RKO (cell line): Measurements from ENCODE around the gene TFEC.
A peak's percentile ranks its signal among the peaks of the same experiment; 100 is the strongest.
"Not testable (repeated sequence)": the region's sequence is repeated elsewhere in the genome, so short reads cannot be mapped to it uniquely, and the experiment has no call there.

Experiments used
- DNase-seq: peaks from one replicate; pipeline ENCODE4 v3.0.0-alpha.2; 2016; ENCODE audit warnings: low spot score

Gene TFEC

GRCh38 chr7:115988401-115988800 is 42.2 kb downstream of the TFEC start:
- no peak for DNase-seq

DNA sequence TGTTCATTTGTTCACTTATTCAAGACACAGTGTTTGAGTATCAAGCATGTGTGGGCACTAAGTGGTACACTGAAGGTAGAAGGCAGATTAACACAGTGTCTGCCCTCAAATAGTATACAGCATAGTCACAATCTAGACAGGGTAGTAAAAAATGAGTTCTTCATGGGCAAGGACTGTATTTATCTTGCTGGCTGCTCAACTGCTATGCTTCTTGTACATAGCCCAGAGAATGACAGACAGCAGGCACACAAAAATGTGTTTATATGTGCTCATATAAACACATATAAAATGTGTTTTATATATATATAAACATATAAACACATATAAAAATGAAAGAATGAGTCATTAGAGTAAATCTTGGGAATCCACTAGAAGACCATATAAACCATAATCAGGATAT is 43.1 kb downstream of the TFEC start:
- no peak for DNase-seq

DNA sequence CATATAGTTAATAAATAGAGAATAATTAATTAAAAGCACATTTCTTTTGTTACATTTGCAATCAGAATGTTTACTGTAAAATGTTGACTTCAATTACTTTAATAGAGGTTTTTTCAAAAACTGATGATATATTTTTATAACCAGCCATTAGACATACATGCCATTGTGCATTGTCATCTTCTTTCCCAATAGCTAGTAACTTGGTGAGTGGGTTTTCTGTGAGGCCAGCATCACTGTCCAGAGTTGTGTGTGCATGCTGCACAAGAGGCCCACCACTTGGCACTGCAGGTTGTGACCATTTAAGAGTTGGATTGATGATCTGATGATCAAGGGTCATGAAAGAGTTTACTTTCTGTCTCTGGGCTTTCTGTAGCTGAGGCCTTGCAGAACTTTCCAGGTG is 46.5 kb downstream of the TFEC start:
- no peak for DNase-seq

DNA sequence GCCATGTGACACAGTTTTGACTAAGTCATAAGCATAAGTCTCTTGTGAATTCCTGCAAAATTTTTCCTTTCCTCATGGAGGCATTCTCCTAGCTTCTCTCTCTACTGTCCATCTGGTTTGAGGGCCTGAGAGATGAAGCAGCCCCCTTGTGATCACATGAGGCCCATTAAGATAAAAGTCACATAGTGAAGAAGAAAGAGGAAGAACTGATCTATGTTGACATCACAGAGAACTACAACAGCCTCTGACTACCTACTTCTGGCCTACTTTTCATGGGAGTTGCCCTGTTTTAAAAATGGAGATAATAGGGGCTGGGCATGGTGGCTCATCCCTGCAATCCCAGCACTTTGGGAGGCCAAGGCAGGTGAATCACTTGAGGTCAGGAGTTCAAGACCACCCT is 50.4 kb downstream of the TFEC start:
- no peak for DNase-seq

DNA sequence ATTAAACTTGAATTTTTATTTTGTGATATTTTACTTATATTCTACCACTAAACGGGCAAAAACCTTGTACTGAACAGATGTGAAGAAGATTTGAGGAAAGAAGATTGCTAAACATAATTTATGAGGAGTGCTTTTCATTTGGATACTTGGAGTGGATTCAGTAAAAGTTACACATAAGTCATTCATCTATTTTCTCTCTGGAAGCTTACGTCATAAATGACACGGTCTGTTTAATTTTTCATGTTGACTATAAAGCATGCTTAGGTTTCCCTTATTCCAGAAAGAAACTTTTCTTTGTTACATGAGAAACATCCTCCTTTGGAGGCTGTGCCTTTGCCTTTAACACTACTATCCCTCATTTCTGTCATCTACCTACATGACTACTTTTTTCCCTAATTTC is 53.9 kb downstream of the TFEC start:
- DNase-seq, result no peak

GRCh38 chr7:115975766-115976165 is 54.8 kb downstream of the TFEC start:
- DNase-seq, result no peak

- DNase-seq, result no peak
Observed at GRCh38 chr7:115973406-115973805, 57.2 kb downstream of the TFEC start.

DNA sequence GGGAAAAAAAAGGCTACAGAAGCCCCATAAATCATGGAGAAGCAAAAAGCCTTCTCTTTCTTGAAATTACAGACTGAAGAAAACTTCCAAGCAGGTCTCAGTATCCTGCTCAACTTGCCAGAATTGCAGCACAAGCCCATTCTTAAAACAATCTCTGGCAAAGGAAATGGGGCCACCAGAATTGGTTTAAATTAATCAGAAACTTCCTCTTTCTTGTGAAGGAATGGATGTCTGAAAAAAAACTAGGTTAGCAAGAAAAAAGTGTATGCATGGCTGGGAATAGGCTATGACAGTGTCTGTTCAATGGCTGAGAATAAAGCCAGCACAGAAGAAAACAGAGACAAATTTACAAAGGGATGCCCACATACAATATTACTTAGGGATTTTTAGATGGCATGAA is 59.1 kb downstream of the TFEC start:
- DNase-seq, result no peak

GRCh38 chr7:115968596-115968995 is 62.0 kb downstream of the TFEC start:
- no peak for DNase-seq

- DNase-seq, result no peak
Observed at GRCh38 chr7:115968171-115968570, 62.4 kb downstream of the TFEC start.

- no peak for DNase-seq
Observed at GRCh38 chr7:115965796-115966475, 64.6 kb downstream of the TFEC start.

DNA sequence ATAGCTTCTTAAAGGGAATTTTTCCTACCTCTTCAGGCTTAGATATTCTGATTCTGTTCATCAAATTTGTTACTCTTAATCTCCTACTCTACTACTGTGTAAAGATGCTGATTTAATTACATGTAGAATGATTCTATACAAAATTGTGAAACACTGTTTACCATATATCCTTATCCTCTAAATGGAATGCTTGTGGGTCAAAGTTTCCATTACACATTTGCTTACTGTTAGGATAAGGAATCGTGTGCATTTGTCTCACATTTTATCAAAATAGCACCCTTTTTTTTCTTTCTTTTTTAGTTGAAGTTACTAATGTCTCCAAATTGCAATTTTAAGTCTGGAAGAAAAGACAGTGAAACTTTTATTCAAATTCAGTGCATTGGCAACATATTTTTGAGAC is 65.3 kb downstream of the TFEC start:
- DNase-seq, result no peak

DNA sequence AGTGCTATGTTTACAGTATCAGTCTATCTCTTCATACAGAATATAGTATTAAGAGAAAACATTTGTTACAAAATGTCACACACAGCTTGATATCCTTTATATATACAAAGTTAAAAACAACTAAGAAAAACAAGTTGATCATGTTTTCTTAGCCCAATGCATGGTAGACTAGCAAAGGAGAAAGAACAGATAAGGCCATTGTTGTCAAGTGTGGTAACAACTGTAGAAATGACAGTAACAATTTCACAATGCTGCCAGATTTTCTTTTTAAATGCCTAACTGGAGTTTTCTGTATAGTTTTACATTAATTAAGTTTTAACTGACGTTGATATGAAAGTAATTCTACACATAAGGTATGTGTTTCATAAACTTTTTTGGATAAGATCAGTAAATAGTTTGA is 65.8 kb downstream of the TFEC start:
- DNase-seq, result no peak

DNA sequence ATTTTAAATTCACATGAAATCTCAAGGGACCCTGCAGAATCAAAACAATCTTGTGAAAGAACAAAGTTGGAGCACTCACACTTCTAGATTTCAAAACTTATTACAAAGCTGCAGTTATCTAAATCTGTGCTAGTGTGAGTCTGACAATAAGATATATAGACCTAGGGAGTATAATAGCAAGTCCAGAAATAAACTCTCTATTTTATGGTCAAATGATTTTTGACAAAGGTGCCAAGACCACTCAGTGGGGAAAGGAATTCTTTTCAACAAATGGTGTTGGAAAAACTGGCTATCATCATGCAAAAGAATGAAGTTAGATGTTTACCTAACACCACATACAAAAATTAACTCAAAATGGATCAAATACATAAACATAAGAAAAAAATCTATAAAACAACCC is 68.2 kb downstream of the TFEC start:
- DNase-seq, result no peak

GRCh38 chr7:115953592-115954255 is 76.8 kb downstream of the TFEC start:
- no peak for DNase-seq

DNA sequence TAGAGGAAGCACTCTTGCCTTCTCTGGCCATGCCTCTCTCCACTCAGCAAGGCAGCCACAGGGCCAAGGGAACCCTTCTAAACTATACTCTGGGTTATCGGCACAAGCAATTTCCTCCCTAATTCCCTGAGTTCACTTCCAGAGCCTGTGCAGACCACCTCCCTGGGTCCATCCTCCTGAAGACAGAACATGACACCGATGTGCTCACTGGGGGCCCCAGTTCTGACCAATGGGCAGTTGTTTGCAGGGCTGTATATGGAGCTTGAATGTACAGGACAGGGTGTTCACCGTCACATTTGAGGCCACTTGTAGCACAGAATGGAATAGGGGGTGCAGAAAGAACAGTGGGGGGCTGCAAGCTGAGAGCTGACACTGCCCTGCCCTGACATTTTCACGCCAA is 77.7 kb downstream of the TFEC start:
- DNase-seq, result no peak

GRCh38 chr7:115951547-115951946 is 79.0 kb downstream of the TFEC start:
- DNase-seq, result no peak

- DNase-seq, result peak; percentile 61
Observed at GRCh38 chr7:115941703-115942268, 88.8 kb downstream of the TFEC start.

DNA sequence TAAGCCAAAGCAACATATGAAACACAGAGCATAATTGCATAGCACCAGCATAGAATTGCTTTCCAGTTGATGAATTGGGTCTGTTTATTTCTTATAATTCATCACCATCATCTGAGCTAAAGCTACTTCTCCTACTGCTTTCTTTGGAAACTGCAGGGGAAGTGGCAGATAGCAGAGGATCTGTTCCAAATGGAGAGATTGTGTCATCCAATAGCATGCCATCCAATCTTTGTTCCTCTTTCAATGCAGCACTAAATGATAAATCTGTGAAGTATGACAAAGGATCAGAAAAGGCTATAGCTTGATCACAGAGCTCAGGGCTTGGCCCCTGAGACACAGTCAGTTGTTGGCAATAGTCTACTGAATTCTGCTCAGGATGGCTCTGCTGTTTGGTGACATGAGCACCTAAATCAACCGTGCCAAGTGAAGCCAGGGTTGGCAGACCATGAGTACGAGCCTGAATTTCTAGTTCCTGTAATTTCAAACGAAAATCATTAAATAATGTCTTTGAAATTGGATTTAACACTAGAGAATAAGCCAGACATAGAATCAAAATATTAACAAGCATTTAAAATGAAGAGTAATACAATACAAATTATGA is 90.0 kb downstream of the TFEC start:
- DNase-seq, result no peak

DNA sequence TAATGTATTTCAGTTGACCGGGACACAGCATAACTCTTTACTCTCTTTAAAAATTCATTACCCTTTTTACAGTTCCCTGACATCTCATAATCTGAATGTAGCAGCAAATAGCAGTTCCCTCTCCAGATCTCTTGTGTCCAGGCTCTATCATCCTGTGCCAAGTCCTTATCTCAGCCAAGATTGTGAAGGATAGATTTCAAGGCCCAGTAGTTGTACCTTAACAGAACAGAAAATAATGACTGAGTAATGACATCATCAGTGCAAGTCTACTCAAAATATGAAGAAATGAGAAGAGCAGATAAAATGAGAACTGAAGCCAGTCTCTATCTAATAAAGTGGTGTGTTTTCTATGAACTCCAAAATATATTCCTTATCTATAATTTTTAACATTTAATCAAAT is 92.6 kb downstream of the TFEC start:
- DNase-seq, result no peak

GRCh38 chr7:115933471-115933870 is 97.1 kb downstream of the TFEC start:
- no peak for DNase-seq

GRCh38 chr7:115932880-115933279 is 97.7 kb downstream of the TFEC start:
- no peak for DNase-seq

GRCh38 chr7:115930184-115930583 is 100.4 kb downstream of the TFEC start:
- DNase-seq, result not testable (repeated sequence)
